Inflammatory macrophage (primary cell): ENCODE data around the gene TEC.

Source experiments
- DNase-seq, 2 donors: peaks; one replicate each; pipeline ENCODE4 v3.0.0-alpha.2; 2020 to 2022

TEC gene

DNA sequence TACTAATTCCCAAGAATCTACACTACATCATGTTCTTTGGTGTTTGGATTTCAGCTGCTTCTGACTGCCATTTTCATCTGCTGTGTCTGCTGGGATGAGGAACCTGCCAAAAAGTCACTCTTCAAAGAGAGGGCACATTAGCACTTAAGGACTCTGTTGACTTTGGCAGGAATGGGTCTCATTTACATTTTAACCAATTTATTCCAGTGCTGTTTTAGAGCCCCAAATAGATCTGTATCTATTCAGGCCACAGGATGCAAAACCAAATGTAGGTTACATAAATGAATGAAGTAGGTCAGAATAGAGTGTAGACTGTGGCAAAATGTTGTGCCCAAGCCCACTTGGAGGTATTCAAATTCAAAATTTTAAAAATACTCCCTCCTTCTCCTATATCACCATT, 150.0 kb downstream of the TEC start:
- no peak for DNase-seq

GRCh38 chr4:48118081-48118480, 151.6 kb downstream of the TEC start:
- DNase-seq: no peak

DNA sequence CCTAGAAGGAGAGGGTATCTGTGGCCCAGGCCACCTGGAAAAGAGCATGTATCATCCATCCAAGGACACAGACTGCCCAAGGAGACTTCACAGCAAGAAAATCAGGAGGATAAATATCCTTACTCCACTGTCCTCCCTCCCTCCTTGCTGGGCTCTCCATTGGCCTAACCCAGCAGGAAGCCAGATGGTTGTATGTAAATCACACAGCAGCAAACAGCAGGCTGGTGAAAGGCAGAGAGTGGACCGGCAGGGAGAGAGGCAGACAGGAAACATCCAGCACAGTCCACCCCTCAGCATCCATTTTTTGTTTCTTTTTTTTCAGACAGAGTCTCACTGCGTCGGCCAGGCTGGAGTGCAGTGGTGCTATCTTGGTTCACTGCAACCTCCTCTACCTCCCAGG, 153.1 kb downstream of the TEC start:
- DNase-seq: no peak

DNA sequence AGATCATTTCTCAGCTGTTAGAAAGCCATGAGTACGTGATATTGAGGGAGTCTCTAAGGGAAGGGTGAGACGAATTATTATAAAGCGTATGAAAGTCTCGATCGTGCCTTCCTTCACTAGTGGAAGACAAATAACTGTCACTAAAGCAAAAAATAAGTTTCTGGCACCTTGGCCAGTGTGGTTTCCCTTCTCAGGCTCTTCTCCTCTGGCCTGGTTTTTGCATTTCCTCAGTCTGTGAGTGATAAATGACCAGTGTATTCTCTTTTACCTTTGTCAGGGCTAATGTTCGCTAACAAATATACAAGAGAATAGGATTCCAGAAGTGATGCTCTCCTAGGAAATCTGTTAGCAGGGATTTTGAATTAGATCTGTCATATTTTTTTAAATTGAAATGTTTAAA, 155.2 kb downstream of the TEC start:
- no peak for DNase-seq

GRCh38 chr4:48112017-48112667, 157.5 kb downstream of the TEC start:
- DNase-seq: no peak

DNA sequence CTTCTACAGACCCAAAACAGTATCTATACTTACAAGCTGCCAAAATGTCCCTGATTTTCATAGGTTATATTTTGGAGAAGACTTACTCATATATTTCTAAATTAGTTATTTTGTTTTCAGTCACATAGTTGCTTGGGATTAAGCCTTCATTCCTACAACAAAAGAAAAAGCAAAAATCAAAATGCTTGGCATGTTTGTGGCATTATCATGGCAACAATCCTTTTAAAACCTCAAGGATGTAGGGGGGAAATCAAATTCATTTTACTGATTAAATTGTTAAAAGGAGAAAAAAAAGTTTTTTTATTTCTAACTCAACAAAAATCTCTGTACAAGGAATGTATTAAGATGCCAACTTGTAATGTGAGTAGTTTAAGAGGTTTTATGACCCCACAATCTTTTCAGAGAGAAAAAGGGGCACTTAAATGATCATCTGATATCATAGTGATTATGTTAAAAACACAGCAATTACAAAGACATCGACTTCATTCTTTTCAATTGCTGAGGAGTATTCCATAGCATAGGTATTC, 159.1 kb downstream of the TEC start:
- DNase-seq: no peak

GRCh38 chr4:48109413-48110263, 160.0 kb downstream of the TEC start:
- peak in 1 of 2 donors; percentile 8 for DNase-seq

GRCh38 chr4:48108309-48109073, 161.1 kb downstream of the TEC start:
- no peak for DNase-seq

DNA sequence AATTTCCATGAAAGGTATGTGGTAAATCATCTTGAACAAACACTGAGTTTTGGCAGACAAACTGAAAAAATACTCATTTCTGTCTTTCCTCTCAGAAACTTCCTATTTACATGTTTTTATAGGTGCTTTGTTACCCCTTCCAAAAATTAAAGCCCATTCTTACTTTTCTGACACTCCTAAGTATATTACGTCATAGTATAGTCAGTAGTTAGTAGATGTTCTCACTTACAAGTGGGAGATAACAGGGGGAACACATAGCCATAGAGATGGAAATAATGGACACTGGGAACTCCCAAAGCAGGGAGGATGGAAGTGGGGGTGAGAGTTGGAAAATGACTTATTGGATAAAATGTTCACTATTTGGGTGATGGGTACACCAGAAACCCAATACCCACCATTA, 164.4 kb downstream of the TEC start:
- no peak for DNase-seq

DNA sequence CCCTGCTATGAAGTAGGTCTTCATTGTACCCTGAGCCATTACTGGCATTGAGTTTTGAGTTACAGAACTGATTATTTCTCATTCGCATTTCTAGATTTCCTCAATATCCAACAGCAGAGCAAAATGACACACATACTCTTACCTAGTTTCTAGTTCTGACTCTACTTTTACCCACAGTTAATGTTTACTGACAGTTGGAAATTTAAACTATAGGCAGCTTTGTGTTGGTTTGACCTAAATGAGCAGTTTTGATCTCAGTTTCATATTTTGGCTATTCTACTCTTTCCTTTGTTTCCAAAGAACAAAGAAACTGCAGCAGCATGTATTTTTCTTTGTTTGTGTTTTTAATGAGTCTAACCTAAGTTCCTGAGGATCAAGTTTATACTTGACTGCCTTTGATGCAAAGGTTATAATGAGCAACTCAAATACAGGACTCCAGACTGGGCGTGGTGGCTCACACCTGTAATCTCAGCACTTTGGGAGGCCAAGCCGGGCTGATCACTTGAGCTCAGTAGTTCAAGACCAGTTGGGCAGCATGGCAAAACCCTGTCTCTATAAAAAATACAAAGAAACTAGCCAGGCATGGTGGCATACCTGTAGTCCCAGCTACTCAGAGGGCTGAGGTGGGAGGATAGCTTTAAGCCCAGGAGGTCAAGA, 166.0 kb downstream of the TEC start:
- DNase-seq: no peak

GRCh38 chr4:48102303-48102702, 167.3 kb downstream of the TEC start:
- no peak for DNase-seq

DNA sequence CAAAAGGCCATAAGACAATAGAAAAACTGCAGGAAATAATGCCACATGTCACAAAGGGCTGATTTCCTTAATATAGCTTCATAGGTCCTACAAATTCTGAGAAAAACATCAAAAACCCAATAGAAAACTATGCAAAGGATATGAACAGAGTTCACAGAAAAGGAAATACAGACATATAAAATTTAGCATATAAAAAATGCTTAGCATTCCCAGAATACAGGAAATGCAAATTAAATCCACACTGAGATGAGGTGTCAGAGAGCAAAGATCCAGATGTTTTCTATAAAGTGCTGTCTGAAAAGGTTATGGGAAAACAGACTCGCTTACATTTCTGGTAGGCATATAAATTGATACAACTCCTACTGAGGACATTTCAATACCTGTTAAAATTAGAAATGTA, 169.4 kb downstream of the TEC start:
- DNase-seq: no peak

GRCh38 chr4:48095441-48095840, 174.2 kb downstream of the TEC start:
- DNase-seq: no peak

GRCh38 chr4:48093991-48094416, 175.6 kb downstream of the TEC start:
- DNase-seq: no peak

DNA sequence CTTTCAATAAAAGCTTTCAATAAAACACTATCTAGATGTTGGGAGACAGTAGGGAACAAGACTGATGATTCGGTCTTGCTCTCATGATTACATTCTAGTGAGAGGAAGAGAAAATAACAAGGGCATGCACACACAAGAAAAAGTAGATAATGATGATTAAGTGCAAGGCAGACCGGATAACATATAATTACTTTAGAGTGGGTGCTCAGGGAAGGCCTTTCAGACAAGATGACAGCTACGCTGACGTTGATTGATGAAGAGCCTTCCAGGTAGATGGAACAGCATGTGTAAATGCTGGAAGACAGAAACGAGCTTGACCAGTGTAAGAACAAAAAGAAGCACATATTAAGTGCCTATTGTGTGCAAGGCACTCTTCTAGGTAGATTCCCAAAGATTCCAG, 179.0 kb downstream of the TEC start:
- no peak for DNase-seq

DNA sequence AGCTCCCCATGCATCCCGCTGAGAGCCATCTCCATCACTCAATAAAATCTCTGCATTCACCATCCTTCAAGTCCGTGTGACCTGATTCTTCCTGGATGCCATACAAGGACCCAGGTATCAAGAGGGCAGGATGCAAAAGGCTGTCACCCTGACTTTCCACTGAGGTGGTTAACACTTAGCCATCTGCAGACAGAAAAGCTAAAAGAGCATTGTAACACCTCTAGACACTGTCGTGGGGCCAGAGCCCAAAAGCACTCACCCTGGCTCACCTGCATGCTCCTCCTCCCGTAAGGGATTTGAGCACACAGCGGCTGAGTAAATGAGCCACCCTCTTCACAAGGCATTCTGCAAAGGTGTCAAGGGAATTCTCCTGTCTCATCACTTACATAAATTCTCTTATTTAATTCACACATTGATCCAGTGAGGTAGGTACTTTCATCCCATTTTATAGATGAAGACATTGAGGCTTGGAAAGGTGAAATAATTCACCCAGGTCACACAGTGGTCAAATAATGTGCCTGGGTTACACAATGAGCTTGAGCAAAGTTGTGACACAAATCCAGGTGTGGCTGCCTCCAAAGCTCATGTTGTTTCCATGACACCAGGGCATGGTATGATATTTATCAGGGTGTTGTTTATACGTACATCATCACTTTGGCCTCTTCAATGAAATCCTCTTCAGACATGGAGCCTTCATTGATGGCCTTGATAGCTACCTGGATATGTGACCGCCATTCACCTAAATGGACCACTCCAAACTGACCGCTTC, 183.6 kb downstream of the TEC start:
- no peak for DNase-seq
